LNCAP (cell line): ENCODE measurements around the gene OR6N2.

Experiments
- CTCF ChIP-seq: fragments of 450-650 bp; IDR thresholded peaks from 2 replicates; pipeline ENCODE4 v1.5.1; 2017; ENCODE audit warnings: mild to moderate bottlenecking

OR6N2 gene

GRCh38 chr1:158781104-158781503 lies at the start of gene OR6N2:
Gene OR6N2, minus strand, starts transcription at chr1:158781204. Its CDS starts 3,569 bp downstream, at chr1:158777635.
- no peak for TF ChIP-seq CTCF

- TF ChIP-seq CTCF = no peak
Measured at GRCh38 chr1:158830074-158830677, 49.2 kb upstream of the OR6N2 start.

- TF ChIP-seq CTCF = no peak
Measured at GRCh38 chr1:158821723-158822122, 40.7 kb upstream of the OR6N2 start.

- TF ChIP-seq CTCF = no peak
Measured at GRCh38 chr1:158819461-158820443, 38.7 kb upstream of the OR6N2 start.

GRCh38 chr1:158818975-158819431 lies 38.0 kb upstream of the OR6N2 start:
- no peak for TF ChIP-seq CTCF

- TF ChIP-seq CTCF = no peak
Measured at GRCh38 chr1:158818560-158818959, 37.6 kb upstream of the OR6N2 start.

- no peak for TF ChIP-seq CTCF
Measured at GRCh38 chr1:158814970-158815369, 34.0 kb upstream of the OR6N2 start.
